Measurements from ENCODE around the gene VTA1. TPM values are rescaled to one million over a fixed set of nuclear protein-coding genes. Genes with fewer than 3 reads are reported as not detected.

The VTA1 gene
- total RNA-seq, 1 donor from 2014 or later = 36.6 TPM

DNA sequence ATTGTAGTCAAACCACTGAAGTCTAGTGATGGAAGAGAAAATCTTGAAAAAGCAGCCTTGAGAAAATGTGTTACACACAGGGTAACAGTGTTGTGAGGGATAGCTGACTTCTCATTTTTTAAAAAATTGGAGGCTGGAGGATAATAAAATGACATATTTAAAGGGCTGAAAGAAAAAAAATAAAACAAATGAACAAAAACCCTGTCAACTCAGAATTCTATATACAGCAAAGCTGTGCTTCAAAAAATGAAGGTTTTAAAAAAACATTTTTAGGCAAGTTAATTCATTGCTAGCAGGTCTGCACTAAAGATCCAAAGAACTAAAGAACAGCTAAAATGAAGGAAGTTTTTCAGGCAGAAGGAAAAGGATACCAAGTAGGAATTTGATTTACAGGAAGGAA, 31.1 kb downstream of the VTA1 start:
- DNase-seq (ENCODE audit: low spot score) = no peak
- H3K4me1 Mint-ChIP-seq (ENCODE audit: unreplicated experiment) = no peaks in the 10 kb centered on the region
- no peaks in the 10 kb centered on the region for H3K27me3 Mint-ChIP-seq (ENCODE audit: unreplicated experiment)
- H3K36me3 Mint-ChIP-seq (ENCODE audit: low read depth, unreplicated experiment) = peaks cover 7% of the 10 kb centered on the region
- no peaks in the 10 kb centered on the region for H3K9me3 Mint-ChIP-seq (ENCODE audit: unreplicated experiment)
- H3K27ac Mint-ChIP-seq (ENCODE audit: unreplicated experiment) = peak overlapping the region; percentile 1
- H3K4me3 Mint-ChIP-seq (ENCODE audit: unreplicated experiment) = no peak overlapping the region
- TF ChIP-seq, protein P1, sequence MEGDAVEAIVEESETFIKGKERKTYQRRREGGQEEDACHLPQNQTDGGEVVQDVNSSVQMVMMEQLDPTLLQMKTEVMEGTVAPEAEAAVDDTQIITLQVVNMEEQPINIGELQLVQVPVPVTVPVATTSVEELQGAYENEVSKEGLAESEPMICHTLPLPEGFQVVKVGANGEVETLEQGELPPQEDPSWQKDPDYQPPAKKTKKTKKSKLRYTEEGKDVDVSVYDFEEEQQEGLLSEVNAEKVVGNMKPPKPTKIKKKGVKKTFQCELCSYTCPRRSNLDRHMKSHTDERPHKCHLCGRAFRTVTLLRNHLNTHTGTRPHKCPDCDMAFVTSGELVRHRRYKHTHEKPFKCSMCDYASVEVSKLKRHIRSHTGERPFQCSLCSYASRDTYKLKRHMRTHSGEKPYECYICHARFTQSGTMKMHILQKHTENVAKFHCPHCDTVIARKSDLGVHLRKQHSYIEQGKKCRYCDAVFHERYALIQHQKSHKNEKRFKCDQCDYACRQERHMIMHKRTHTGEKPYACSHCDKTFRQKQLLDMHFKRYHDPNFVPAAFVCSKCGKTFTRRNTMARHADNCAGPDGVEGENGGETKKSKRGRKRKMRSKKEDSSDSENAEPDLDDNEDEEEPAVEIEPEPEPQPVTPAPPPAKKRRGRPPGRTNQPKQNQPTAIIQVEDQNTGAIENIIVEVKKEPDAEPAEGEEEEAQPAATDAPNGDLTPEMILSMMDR (IDR thresholded peaks at IDR 0.05; ENCODE audit: unreplicated experiment) = no peak

- TF ChIP-seq, protein P1 (IDR thresholded peaks at IDR 0.05; ENCODE audit: unreplicated experiment) = no peak
- Mint-ChIP-seq H3K4me1 (ENCODE audit: unreplicated experiment) (peaks cover 16% of the 10 kb centered on the region), H3K36me3 (ENCODE audit: low read depth, unreplicated experiment) (peaks cover 4% of the 10 kb centered on the region), H3K4me3 (ENCODE audit: unreplicated experiment) (no peak overlapping the region), H3K27me3 (ENCODE audit: unreplicated experiment) (peaks cover 1% of the 10 kb centered on the region), H3K27ac (ENCODE audit: unreplicated experiment) (no peak overlapping the region), H3K9me3 (ENCODE audit: unreplicated experiment) (no peaks in the 10 kb centered on the region)
- DNase-seq (ENCODE audit: low spot score) = no peak
Observed at GRCh38 chr6:142182004-142182403, 34.9 kb downstream of the VTA1 start.

GRCh38 chr6:142183351-142183750, 36.3 kb downstream of the VTA1 start:
- no peak overlapping the region for H3K27ac Mint-ChIP-seq (ENCODE audit: unreplicated experiment)
- peaks cover 1% of the 10 kb centered on the region for H3K27me3 Mint-ChIP-seq (ENCODE audit: unreplicated experiment)
- no peaks in the 10 kb centered on the region for H3K9me3 Mint-ChIP-seq (ENCODE audit: unreplicated experiment)
- peaks cover 16% of the 10 kb centered on the region for H3K4me1 Mint-ChIP-seq (ENCODE audit: unreplicated experiment)
- TF ChIP-seq, protein P1 (IDR thresholded peaks at IDR 0.05; ENCODE audit: unreplicated experiment) = no peak
- DNase-seq (ENCODE audit: low spot score) = no peak
- no peak overlapping the region for H3K4me3 Mint-ChIP-seq (ENCODE audit: unreplicated experiment)
- H3K36me3 Mint-ChIP-seq (ENCODE audit: low read depth, unreplicated experiment) = no peaks in the 10 kb centered on the region

- Mint-ChIP-seq H3K27ac (ENCODE audit: unreplicated experiment) (no peak overlapping the region), H3K9me3 (ENCODE audit: unreplicated experiment) (no peaks in the 10 kb centered on the region), H3K4me1 (ENCODE audit: unreplicated experiment) (peaks cover 16% of the 10 kb centered on the region), H3K4me3 (ENCODE audit: unreplicated experiment) (no peak overlapping the region), H3K36me3 (ENCODE audit: low read depth, unreplicated experiment) (no peaks in the 10 kb centered on the region), H3K27me3 (ENCODE audit: unreplicated experiment) (peaks cover 1% of the 10 kb centered on the region)
- TF ChIP-seq, protein P1 (IDR thresholded peaks at IDR 0.05; ENCODE audit: unreplicated experiment) = no peak
- DNase-seq (ENCODE audit: low spot score) = no peak
Observed at GRCh38 chr6:142184307-142184706, 37.2 kb downstream of the VTA1 start.

- H3K27ac Mint-ChIP-seq (ENCODE audit: unreplicated experiment) = no peak overlapping the region
- H3K9me3 Mint-ChIP-seq (ENCODE audit: unreplicated experiment) = no peaks in the 10 kb centered on the region
Observed at GRCh38 chr6:142185641-142186040, 38.6 kb downstream of the VTA1 start.

More at GRCh38 chr6:142185641-142186040, 38.6 kb downstream of the VTA1 start:
- Mint-ChIP-seq H3K27me3 (ENCODE audit: unreplicated experiment) (peaks cover 1% of the 10 kb centered on the region), H3K4me3 (ENCODE audit: unreplicated experiment) (no peak overlapping the region), H3K4me1 (ENCODE audit: unreplicated experiment) (peaks cover 16% of the 10 kb centered on the region), H3K36me3 (ENCODE audit: low read depth, unreplicated experiment) (no peaks in the 10 kb centered on the region)
- DNase-seq (ENCODE audit: low spot score) = no peak
- TF ChIP-seq, protein P1 (IDR thresholded peaks at IDR 0.05; ENCODE audit: unreplicated experiment) = no peak
